PC-3 (cell line): ENCODE results near the gene OR1D5. TPM values are rescaled to one million over a fixed set of nuclear protein-coding genes. Genes with fewer than 3 reads are reported as not detected.
A peak's percentile ranks its signal among the peaks of the same experiment; 100 is the strongest.
"Not testable (repeated sequence)": the region's sequence is repeated elsewhere in the genome, so short reads cannot be mapped to it uniquely, and the experiment has no call there.

Experiments used
- ATAC-seq: fragments of 200-7000 bp; cut with Tn5 transposase; 2 replicates; pipeline ENCODE4 v1.9.1; 2020; ENCODE audit warnings: mild to moderate bottlenecking, moderate library complexity
- BruUV-seq: library from RNA; stranded (reverse); fragments of 400-500 nt; replicated peaks from 2 replicates; lab custom pipeline; 2021; lab: Mats Ljungman, UMichigan
- CTCF ChIA-PET: fragments of 300-600 bp; sonication (Branson Sonifier 250); formaldehyde crosslinking; loops from one replicate; lab custom pipeline; 2022; ENCODE audit warnings: antibody characterized with exemption; lab: Charles Lee
- POLR2A ChIA-PET: fragments of 300-600 bp; sonication (Branson Sonifier 250); formaldehyde crosslinking; loops from one replicate; lab custom pipeline; 2022; ENCODE audit warnings: antibody characterized with exemption; ENCODE audit not compliant: unreplicated experiment; lab: Charles Lee
- DNase-seq: peaks from one replicate; pipeline ENCODE4 v3.0.0-alpha.2; 2015
- H2AFZ ChIP-seq: fragments of 300-600 bp; sonication (generic); 2 replicates; pipeline ENCODE4 v1.6.0; 2016; ENCODE audit warnings: antibody characterized with exemption, low read length
- H3F3A ChIP-seq: fragments of 300-600 bp; sonication (generic); one replicate; pipeline ENCODE4 v1.6.0; 2017; ENCODE audit warnings: antibody characterized with exemption, low read length, control low read depth, mild to moderate bottlenecking; ENCODE audit not compliant: unreplicated experiment
- H3K27ac ChIP-seq: fragments of 300-600 bp; sonication (generic); 2 replicates; pipeline ENCODE4 v1.5.1; 2016; ENCODE audit warnings: mild to moderate bottlenecking, low read length
- H3K27me3 ChIP-seq: fragments of 300-600 bp; sonication (generic); 2 replicates; pipeline ENCODE4 v1.6.1; 2016; ENCODE audit warnings: low read length, mixed read lengths
- H3K36me3 ChIP-seq: fragments of 300-600 bp; sonication (generic); 2 replicates; pipeline ENCODE4 v1.6.1; 2016; ENCODE audit warnings: low read depth, mixed run types, low read length, mixed read lengths
- H3K4me1 ChIP-seq: fragments of 300-600 bp; sonication (generic); 2 replicates; pipeline ENCODE4 v1.5.1; 2016; ENCODE audit warnings: low read length; ENCODE audit not compliant: insufficient read depth
- H3K4me2 ChIP-seq: fragments of 300-600 bp; sonication (generic); 2 replicates; pipeline ENCODE4 v1.6.0; 2016; ENCODE audit warnings: low read length
- H3K4me3 ChIP-seq: fragments of 300-600 bp; sonication (generic); 2 replicates; pipeline ENCODE4 v1.5.1; 2016; ENCODE audit warnings: mild to moderate bottlenecking, low read length, mixed read lengths
- H3K79me2 ChIP-seq: fragments of 300-600 bp; sonication (generic); 2 replicates; pipeline ENCODE4 v1.6.1; 2017; ENCODE audit warnings: low read length, mixed read lengths
- H3K9ac ChIP-seq: fragments of 300-600 bp; sonication (generic); 2 replicates; pipeline ENCODE4 v1.6.0; 2016; ENCODE audit warnings: mild to moderate bottlenecking, low read length
- H3K9me2 ChIP-seq: fragments of 300-600 bp; sonication (generic); replicated peaks from 2 replicates; pipeline ENCODE4 v1.6.1; 2016; ENCODE audit warnings: mixed run types, low read length, mixed read lengths
- H3K9me3 ChIP-seq: fragments of 300-600 bp; sonication (generic); 2 replicates; pipeline ENCODE4 v1.6.1; 2016; ENCODE audit warnings: low read length, mixed read lengths
- H4K20me1 ChIP-seq: fragments of 300-600 bp; sonication (generic); 2 replicates; pipeline ENCODE4 v1.6.1; 2016; ENCODE audit warnings: low read length, mixed read lengths
- EZH2 ChIP-seq: fragments of 300-600 bp; sonication (generic); IDR thresholded peaks from one replicate; pipeline ENCODE4 v1.6.1; 2017; ENCODE audit warnings: antibody characterized with exemption, mild to moderate bottlenecking, low read length; ENCODE audit not compliant: unreplicated experiment
- EZH2phosphoT487 ChIP-seq: fragments of 300-600 bp; sonication (generic); IDR thresholded peaks from 2 replicates; pipeline ENCODE4 v1.6.1; 2018; ENCODE audit warnings: mild to moderate bottlenecking, antibody characterized with exemption, low read length, borderline replicate concordance
- intact Hi-C: fragments of 100-400 bp; cut with micrococcal nuclease; formaldehyde crosslinking; loops from 2 replicates; pipeline ENCODE4 v1.9.0; 2023
- total RNA-seq: library from RNA; depleted of rRNA; stranded (reverse); fragments of >200 nt; gene quantifications from 2 replicates; pipeline ENCODE4 v1.2.3, GENCODE V29; 2014
- TF ChIP-seq, protein P1 (sequence below): fragments of 300-600 bp; sonication (generic); conservative IDR thresholded peaks from 2 replicates; pipeline ENCODE4 v1.5.1; 2017; ENCODE audit warnings: antibody characterized with exemption, low read depth, mild to moderate bottlenecking, low read length

OR1D5 gene
- total RNA-seq, 1 experiment from 2014 or later = not detected

- H3K79me2 ChIP-seq, DNase-seq, intact Hi-C loops, H3K4me2 ChIP-seq, H3K9ac ChIP-seq, POLR2A ChIA-PET, H3K4me1 ChIP-seq, H3K9me2 ChIP-seq, ATAC-seq, BruUV-seq, H2AFZ ChIP-seq, H4K20me1 ChIP-seq, H3K27me3 ChIP-seq, CTCF ChIA-PET, H3F3A ChIP-seq, H3K4me3 ChIP-seq, H3K36me3 ChIP-seq, H3K27ac ChIP-seq, H3K9me3 ChIP-seq: not testable (repeated sequence)
These were observed 8.5 kb downstream of the OR1D5 start for GRCh38 chr17:3054868-3055267.

GRCh38 chr17:3049705-3050295 is 13.6 kb downstream of the OR1D5 start:
- H3K4me2 ChIP-seq = peak overlapping the region; percentile 90
- no peak for TF ChIP-seq EZH2phosphoT487
- TF ChIP-seq, protein P1, sequence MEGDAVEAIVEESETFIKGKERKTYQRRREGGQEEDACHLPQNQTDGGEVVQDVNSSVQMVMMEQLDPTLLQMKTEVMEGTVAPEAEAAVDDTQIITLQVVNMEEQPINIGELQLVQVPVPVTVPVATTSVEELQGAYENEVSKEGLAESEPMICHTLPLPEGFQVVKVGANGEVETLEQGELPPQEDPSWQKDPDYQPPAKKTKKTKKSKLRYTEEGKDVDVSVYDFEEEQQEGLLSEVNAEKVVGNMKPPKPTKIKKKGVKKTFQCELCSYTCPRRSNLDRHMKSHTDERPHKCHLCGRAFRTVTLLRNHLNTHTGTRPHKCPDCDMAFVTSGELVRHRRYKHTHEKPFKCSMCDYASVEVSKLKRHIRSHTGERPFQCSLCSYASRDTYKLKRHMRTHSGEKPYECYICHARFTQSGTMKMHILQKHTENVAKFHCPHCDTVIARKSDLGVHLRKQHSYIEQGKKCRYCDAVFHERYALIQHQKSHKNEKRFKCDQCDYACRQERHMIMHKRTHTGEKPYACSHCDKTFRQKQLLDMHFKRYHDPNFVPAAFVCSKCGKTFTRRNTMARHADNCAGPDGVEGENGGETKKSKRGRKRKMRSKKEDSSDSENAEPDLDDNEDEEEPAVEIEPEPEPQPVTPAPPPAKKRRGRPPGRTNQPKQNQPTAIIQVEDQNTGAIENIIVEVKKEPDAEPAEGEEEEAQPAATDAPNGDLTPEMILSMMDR = no peak
- ATAC-seq (no peak), DNase-seq (peak; percentile 16)
- no peaks in the 10 kb centered on the region for H3K36me3 ChIP-seq
- peak overlapping the region; percentile 79; the same call in 1 of the 2 replicates for H3K4me3 ChIP-seq
- intact Hi-C loops = loop anchor here (5.0 kb wide), 2 partner anchors 288 to 598 kb away; no protein-coding TSS in a partner anchor
- H3K9ac ChIP-seq = no peak overlapping the region
- no peaks in the 10 kb centered on the region for H3K9me2 ChIP-seq
- ChIA-PET POLR2A (no interaction called here), CTCF (no interaction called here)
- no peak overlapping the region for H3K27ac ChIP-seq
- H3K79me2 ChIP-seq = no peaks in the 10 kb centered on the region
- H2AFZ ChIP-seq = peak overlapping the region; percentile 100; the same call in 1 of the 2 replicates
- no peaks in the 10 kb centered on the region for H3K27me3 ChIP-seq
- peaks cover 10% of the 10 kb centered on the region; the same call in 1 of the 2 replicates for H3K4me1 ChIP-seq
- BruUV-seq = no TSS peak
- H3K9me3 ChIP-seq = no peaks in the 10 kb centered on the region
- no peaks in the 10 kb centered on the region for H3F3A ChIP-seq
- H4K20me1 ChIP-seq = no peaks in the 10 kb centered on the region

DNA sequence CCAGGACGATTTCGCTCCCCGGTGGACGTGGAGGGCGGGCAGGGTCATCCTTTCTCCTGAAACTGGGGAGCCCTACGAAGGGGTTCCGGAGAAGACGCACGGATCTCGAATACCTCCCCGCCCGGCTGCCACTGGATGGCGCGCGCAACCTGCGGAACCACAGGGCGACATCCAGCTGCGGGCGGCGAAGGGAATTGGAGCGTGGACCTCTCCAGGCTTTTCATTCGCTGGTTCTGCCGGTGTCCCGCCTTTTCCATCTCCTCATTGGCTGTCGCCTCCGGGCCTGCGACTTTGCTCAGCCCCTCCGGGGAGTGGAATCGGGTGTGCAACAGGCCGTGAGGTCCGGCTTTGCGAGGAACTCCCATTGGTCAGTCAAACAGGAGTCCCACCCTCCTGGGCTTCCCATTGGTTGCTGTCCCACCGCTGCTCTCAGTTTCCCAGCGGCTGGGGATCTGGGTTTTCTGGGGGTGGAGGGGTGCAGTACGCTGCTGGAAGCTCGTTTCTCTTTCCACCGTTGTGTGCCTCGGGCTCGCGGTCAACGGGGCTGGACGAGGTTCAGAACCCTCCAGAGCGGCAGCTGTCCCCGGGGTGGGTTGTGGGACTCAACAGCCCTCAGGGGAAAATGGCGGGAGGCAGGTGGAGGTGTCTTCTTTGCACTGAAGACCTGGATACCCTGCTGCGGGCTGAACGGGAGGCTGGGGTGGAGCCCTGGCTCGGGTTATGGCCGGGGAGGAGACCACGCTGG is 14.5 kb downstream of the OR1D5 start:
- no peaks in the 10 kb centered on the region for H3K36me3 ChIP-seq
- peak overlapping the region; percentile 94 for H3K4me2 ChIP-seq
- peak; percentile 98 for ATAC-seq
- no peaks in the 10 kb centered on the region for H3K9me2 ChIP-seq
- BruUV-seq = no TSS peak
- TF ChIP-seq, protein P1 = peak; percentile 82
- TF ChIP-seq EZH2phosphoT487 (no peak), EZH2 (no peak)
- peaks cover 10% of the 10 kb centered on the region; the same call in 1 of the 2 replicates for H3K4me1 ChIP-seq
- H3F3A ChIP-seq = no peaks in the 10 kb centered on the region
- H3K79me2 ChIP-seq = no peaks in the 10 kb centered on the region
- peak overlapping the region; percentile 79 for H3K4me3 ChIP-seq
- intact Hi-C loops = loop anchor here (5.0 kb wide), 2 partner anchors 288 to 598 kb away; no protein-coding TSS in a partner anchor
- peak; percentile 97 for DNase-seq
- peak overlapping the region; percentile 76 for H3K9ac ChIP-seq
- ChIA-PET CTCF (no interaction called here), POLR2A (no interaction called here)
- H4K20me1 ChIP-seq = no peaks in the 10 kb centered on the region
- H2AFZ ChIP-seq = peak overlapping the region; percentile 100
- no peaks in the 10 kb centered on the region for H3K9me3 ChIP-seq
- H3K27me3 ChIP-seq = no peaks in the 10 kb centered on the region
- no peak overlapping the region for H3K27ac ChIP-seq
